OCI-LY1 (cell line): ENCODE data around the gene TEAD4.

Experiments used
- H2AFZ ChIP-seq: fragments of 200-600 bp; sonication (generic), shearing (Covaris generic); 2 replicates; pipeline ENCODE4 v1.6.0; 2014; ENCODE audit warnings: antibody characterized with exemption, mild to moderate bottlenecking, low read length
- H3F3A ChIP-seq: fragments of 200-600 bp; sonication (generic), shearing (Covaris generic); 2 replicates; pipeline ENCODE4 v1.6.0; 2014; ENCODE audit warnings: mild to moderate bottlenecking, antibody characterized with exemption, low read length, moderate library complexity; ENCODE audit not compliant: insufficient read depth
- H3K27ac ChIP-seq: fragments of 200-600 bp; sonication (generic); 2 replicates; pipeline ENCODE4 v1.5.1; 2014; ENCODE audit warnings: low read length, mixed run types, mild to moderate bottlenecking, low read depth; ENCODE audit not compliant: poor library complexity, severe bottlenecking
- H3K27me3 ChIP-seq: fragments of 200-600 bp; sonication (generic); 2 replicates; pipeline ENCODE4 v1.6.0; 2014; ENCODE audit warnings: antibody characterized with exemption, mild to moderate bottlenecking, low read length, moderate library complexity; ENCODE audit not compliant: insufficient read depth
- H3K36me3 ChIP-seq: fragments of 200-600 bp; sonication (generic); 2 replicates; pipeline ENCODE4 v1.6.1; 2014; ENCODE audit warnings: mild to moderate bottlenecking, antibody characterized with exemption, low read length, moderate library complexity, mixed read lengths; ENCODE audit not compliant: insufficient read depth
- H3K4me1 ChIP-seq: fragments of 200-600 bp; sonication (generic); 2 replicates; pipeline ENCODE4 v1.5.1; 2014; ENCODE audit warnings: mild to moderate bottlenecking, low read length, moderate library complexity; ENCODE audit not compliant: insufficient read depth, severe bottlenecking
- H3K4me2 ChIP-seq: fragments of 200-600 bp; sonication (generic), shearing (Covaris generic); 2 replicates; pipeline ENCODE4 v1.6.1; 2014; ENCODE audit warnings: low read length
- H3K4me3 ChIP-seq: fragments of 200-600 bp; sonication (generic); 2 replicates; pipeline ENCODE4 v1.5.1; 2014; ENCODE audit warnings: low read length, low read depth, mild to moderate bottlenecking, mixed read lengths; ENCODE audit not compliant: poor library complexity, severe bottlenecking
- H3K79me2 ChIP-seq: fragments of 200-600 bp; shearing (Covaris generic); 2 replicates; pipeline ENCODE4 v1.6.1; 2016; ENCODE audit warnings: mixed run types, low read length, mixed read lengths; ENCODE audit not compliant: insufficient read depth
- H3K9ac ChIP-seq: fragments of 200-600 bp; sonication (generic), shearing (Covaris generic); 2 replicates; pipeline ENCODE4 v1.6.1; 2014; ENCODE audit warnings: mild to moderate bottlenecking, low read length, mixed read lengths
- H3K9me2 ChIP-seq: fragments of 200-600 bp; sonication (generic), shearing (Covaris generic); 2 replicates; pipeline ENCODE4 v1.6.1; 2014; ENCODE audit warnings: low read depth, mild to moderate bottlenecking, low read length, mixed read lengths
- H3K9me3 ChIP-seq: fragments of 200-600 bp; shearing (Covaris generic); 2 replicates; pipeline ENCODE4 v1.6.1; 2014; ENCODE audit warnings: low read length, mixed read lengths
- H4K20me1 ChIP-seq: fragments of 200-600 bp; sonication (generic), shearing (Covaris generic); 2 replicates; pipeline ENCODE4 v1.6.0; 2016; ENCODE audit warnings: mild to moderate bottlenecking, low read length; ENCODE audit not compliant: insufficient read depth
- EZH2 ChIP-seq: fragments of 200-600 bp; sonication (generic), shearing (Covaris generic); IDR thresholded peaks from 2 replicates; pipeline ENCODE4 v1.8.0; 2017; ENCODE audit warnings: borderline replicate concordance, mixed run types, mild to moderate bottlenecking, antibody characterized with exemption, low read length, moderate library complexity, mixed read lengths
- TF ChIP-seq, protein P1 (sequence below): fragments of 200-600 bp; sonication (generic), shearing (Covaris generic); IDR thresholded peaks from 2 replicates; pipeline ENCODE4 v1.5.1; 2017; ENCODE audit warnings: mild to moderate bottlenecking, antibody characterized with exemption, low read length, moderate library complexity, mixed read lengths

Gene TEAD4

DNA sequence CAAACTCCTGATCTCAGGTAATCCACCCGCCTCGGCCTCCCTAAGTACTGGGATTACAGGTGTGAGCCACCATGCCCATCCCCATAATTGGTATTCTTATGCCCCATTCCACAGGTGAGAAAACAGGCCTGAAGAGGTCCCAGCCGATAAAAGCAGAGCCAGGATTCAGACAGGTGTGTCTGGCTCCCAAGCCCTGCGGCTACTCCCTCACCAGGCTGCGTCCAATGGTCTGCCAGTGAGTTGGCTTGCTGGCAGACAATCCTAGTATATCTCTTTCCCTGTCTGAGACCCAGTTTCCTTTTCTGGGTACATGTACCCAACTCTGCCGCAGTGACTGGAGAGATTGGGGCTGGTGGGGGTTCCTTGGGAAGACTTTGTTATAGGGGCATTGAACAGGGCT is 116.1 kb downstream of the TEAD4 start:
- no peak overlapping the region for H3K27ac ChIP-seq

DNA sequence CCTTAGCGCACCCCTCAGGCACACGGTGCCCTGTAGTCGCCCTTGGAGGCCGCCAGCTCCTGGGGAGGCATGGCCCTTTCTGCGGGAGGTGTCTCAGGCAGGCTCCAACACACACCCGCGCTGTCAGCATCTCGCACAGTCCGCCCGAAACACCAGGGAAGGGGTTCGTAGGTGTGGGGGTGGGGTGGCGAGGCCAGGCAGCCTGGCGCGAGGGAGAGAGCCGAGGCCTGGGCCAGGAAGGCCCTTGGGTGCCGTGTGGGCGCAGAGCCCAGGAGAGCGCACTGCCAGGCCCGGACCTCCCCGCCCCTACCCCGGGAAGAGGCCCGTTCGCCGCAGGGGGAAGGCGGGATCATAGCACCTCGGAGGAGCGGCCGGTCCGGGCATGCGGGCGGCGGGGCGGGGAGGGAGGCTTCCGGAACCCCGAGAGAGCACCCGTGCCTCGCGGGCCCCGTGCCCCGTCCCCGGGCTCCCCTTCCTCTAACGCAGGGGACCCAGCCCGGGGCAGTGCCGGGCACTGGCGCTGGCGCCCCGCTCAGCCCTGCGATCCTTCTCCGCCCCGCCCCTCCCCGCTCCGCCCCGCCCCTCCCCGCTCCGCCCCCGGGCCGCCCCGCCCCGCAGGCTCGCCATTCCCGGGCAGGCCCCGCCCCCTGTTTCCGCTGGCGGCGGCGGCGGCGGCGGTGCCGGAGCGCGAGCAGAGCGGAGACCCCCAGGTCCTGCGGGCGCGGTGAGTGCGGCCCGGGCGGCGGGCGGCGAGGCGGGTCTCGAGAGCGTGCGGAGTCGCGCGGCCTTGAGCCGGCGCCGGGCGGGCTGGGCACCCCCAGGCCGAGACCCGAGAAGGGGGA is 117.8 kb downstream of the TEAD4 start, which contains the start of gene TSPAN9:
TSPAN9 (plus strand) TSS at position 650 of the 842 bp plus-strand sequence. CDS start 123,815 bp downstream, outside the sequence.
- TF ChIP-seq, protein P1, sequence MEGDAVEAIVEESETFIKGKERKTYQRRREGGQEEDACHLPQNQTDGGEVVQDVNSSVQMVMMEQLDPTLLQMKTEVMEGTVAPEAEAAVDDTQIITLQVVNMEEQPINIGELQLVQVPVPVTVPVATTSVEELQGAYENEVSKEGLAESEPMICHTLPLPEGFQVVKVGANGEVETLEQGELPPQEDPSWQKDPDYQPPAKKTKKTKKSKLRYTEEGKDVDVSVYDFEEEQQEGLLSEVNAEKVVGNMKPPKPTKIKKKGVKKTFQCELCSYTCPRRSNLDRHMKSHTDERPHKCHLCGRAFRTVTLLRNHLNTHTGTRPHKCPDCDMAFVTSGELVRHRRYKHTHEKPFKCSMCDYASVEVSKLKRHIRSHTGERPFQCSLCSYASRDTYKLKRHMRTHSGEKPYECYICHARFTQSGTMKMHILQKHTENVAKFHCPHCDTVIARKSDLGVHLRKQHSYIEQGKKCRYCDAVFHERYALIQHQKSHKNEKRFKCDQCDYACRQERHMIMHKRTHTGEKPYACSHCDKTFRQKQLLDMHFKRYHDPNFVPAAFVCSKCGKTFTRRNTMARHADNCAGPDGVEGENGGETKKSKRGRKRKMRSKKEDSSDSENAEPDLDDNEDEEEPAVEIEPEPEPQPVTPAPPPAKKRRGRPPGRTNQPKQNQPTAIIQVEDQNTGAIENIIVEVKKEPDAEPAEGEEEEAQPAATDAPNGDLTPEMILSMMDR: no peak
- no peak for TF ChIP-seq EZH2
- H3K9me3 ChIP-seq: no peaks in the 10 kb centered on the region
- no peaks in the 10 kb centered on the region for H3K36me3 ChIP-seq
- H3K4me1 ChIP-seq: peaks cover 11% of the 10 kb centered on the region
- H3K27me3 ChIP-seq: no peaks in the 10 kb centered on the region
- H3K27ac ChIP-seq: no peak within 1 kb of the TSS
- no peaks in the 10 kb centered on the region for H4K20me1 ChIP-seq
- no peaks in the 10 kb centered on the region for H3K79me2 ChIP-seq
- no peak within 1 kb of the TSS for H2AFZ ChIP-seq
- H3K9me2 ChIP-seq: no peaks in the 10 kb centered on the region
- H3K9ac ChIP-seq: peak within 1 kb of the TSS; percentile 70; the same call in 1 of the 2 replicates
- H3F3A ChIP-seq: no peaks in the 10 kb centered on the region
- peak within 1 kb of the TSS; percentile 75 for H3K4me3 ChIP-seq
- H3K4me2 ChIP-seq: peak within 1 kb of the TSS; percentile 90

More for the DNA sequence above, 116.1 kb downstream of the TEAD4 start:
- TF ChIP-seq, protein P1: no peak
- no peak for TF ChIP-seq EZH2
- Histone ChIP-seq H3F3A (no peaks in the 10 kb centered on the region), H3K4me1 (peaks cover 6% of the 10 kb centered on the region), H3K9me3 (no peaks in the 10 kb centered on the region), H2AFZ (no peak overlapping the region), H3K36me3 (no peaks in the 10 kb centered on the region), H3K79me2 (no peaks in the 10 kb centered on the region), H3K4me3 (no peak overlapping the region), H3K9ac (no peak overlapping the region), H4K20me1 (no peaks in the 10 kb centered on the region), H3K27me3 (no peaks in the 10 kb centered on the region), H3K9me2 (no peaks in the 10 kb centered on the region), H3K4me2 (no peak overlapping the region)

DNA sequence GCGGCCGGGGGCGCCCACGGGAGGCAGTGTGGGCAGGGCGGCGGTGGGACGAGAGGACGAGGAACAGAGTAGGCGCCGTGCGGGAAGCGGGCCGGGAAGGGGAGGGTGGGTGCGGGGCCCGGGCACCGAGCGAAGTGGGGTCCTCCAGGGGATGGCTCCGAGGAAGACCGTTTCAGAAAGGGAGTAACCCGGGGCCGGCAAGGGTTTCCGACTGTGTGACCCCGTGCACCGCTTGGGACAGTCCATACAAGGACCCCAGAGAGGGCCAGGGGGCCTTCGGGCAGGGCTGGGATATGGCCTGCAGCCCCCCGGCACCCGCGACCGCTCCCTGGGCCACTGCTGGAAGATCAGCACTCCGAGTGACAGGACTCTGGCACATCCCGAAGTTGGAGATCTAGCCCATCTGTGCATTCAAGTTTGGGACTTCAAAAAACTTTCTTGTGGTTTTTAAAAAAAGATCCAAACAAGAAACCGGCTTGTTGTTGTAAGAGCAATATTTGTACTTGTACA is 118.4 kb downstream of the TEAD4 start:
- Histone ChIP-seq H3K9me2 (no peaks in the 10 kb centered on the region), H4K20me1 (no peaks in the 10 kb centered on the region), H3K27me3 (no peaks in the 10 kb centered on the region), H3K27ac (no peak overlapping the region), H3K36me3 (no peaks in the 10 kb centered on the region), H3K79me2 (no peaks in the 10 kb centered on the region), H3K4me1 (peaks cover 11% of the 10 kb centered on the region), H3K4me2 (peak overlapping the region; percentile 72), H3K4me3 (peak overlapping the region; percentile 75), H3K9me3 (no peaks in the 10 kb centered on the region), H3K9ac (peak overlapping the region; percentile 46; the same call in 1 of the 2 replicates), H3F3A (no peaks in the 10 kb centered on the region), H2AFZ (no peak overlapping the region)
- TF ChIP-seq, protein P1: no peak
- no peak for TF ChIP-seq EZH2
